ENCODE data around the gene EEFSEC.

DNA sequence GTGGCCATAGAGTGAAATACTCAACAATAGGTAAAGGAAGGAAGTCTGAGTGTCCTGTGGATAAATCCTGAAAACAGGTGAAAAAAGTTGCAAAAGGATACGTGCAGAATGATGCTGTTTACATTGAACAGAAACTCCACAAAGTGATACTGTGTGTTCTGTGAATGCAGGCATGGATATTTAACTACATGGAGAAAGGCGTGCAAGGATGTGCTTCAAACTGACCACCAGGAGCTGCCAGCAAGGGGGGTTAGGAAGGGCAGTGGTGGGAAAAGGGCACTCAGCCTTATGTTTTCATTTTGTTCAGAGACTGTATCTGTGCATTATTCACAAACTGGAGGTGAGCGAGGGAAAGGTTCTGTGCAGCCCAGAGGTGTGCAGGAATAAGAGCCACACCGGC is 266.0 kb downstream of the EEFSEC start:
- TF ChIP-seq, protein P1, sequence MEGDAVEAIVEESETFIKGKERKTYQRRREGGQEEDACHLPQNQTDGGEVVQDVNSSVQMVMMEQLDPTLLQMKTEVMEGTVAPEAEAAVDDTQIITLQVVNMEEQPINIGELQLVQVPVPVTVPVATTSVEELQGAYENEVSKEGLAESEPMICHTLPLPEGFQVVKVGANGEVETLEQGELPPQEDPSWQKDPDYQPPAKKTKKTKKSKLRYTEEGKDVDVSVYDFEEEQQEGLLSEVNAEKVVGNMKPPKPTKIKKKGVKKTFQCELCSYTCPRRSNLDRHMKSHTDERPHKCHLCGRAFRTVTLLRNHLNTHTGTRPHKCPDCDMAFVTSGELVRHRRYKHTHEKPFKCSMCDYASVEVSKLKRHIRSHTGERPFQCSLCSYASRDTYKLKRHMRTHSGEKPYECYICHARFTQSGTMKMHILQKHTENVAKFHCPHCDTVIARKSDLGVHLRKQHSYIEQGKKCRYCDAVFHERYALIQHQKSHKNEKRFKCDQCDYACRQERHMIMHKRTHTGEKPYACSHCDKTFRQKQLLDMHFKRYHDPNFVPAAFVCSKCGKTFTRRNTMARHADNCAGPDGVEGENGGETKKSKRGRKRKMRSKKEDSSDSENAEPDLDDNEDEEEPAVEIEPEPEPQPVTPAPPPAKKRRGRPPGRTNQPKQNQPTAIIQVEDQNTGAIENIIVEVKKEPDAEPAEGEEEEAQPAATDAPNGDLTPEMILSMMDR (conservative IDR thresholded peaks at IDR 0.05; ENCODE audit: low read depth, low read length): no peak
- TF ChIP-seq EZH2phosphoT487 (IDR thresholded peaks at IDR 0.05; ENCODE audit: borderline replicate concordance, low read length): no peak
- TF ChIP-seq EZH2 (IDR thresholded peaks at IDR 0.05; ENCODE audit: low read length, unreplicated experiment): no peak

Measured in PC-3 (cell line).